D721Med (cell line): ENCODE data around the gene GBF1.

Experiments
- DNase-seq: peaks from one replicate; pipeline ENCODE4 v3.0.0; 2011; ENCODE audit warnings: low spot score; ENCODE audit not compliant: insufficient read length
- FAIRE-seq: peaks from 2 replicates; lab custom pipeline; 2011; peaks lifted over from hg19 to GRCh38; lab: Jason Lieb, UNC
- CTCF ChIP-seq: IDR thresholded peaks from 2 replicates; pipeline ENCODE4 v1.5.1; 2012; ENCODE audit warnings: mild to moderate bottlenecking, control low read depth; ENCODE audit not compliant: insufficient read depth; ENCODE audit errors: missing control alignments

The GBF1 gene

GRCh38 chr10:102393411-102394078 is 148.2 kb downstream of the GBF1 start:
- TF ChIP-seq CTCF = peak; percentile 70
- DNase-seq (peak; percentile 60), FAIRE-seq (no peak)

GRCh38 chr10:102394079-102394800 is 148.9 kb downstream of the GBF1 start:
- DNase-seq (peak; percentile 75), FAIRE-seq (no peak)
- no peak for TF ChIP-seq CTCF

GRCh38 chr10:102394801-102395399 is 149.6 kb downstream of the GBF1 start:
- DNase-seq (no peak), FAIRE-seq (no peak)
- no peak for TF ChIP-seq CTCF

GRCh38 chr10:102395400-102396316 is 150.3 kb downstream of the GBF1 start, which contains the start of gene NFKB2:
Gene NFKB2, plus strand, starts transcription at chr10:102395705. Its CDS starts 255 bp downstream, at chr10:102395960.
- DNase-seq (peak; percentile 90), FAIRE-seq (no peak)
- TF ChIP-seq CTCF = no peak

GRCh38 chr10:102396317-102396650 is 151.0 kb downstream of the GBF1 start:
- TF ChIP-seq CTCF = no peak
- DNase-seq (no peak), FAIRE-seq (no peak)

- FAIRE-seq (no peak), DNase-seq (no peak)
- TF ChIP-seq CTCF = no peak
These were observed 151.4 kb downstream of the GBF1 start for GRCh38 chr10:102396730-102397151.
